GM18870 (cell line): ENCODE measurements around the gene PARVB.

Source experiments
- ATAC-seq: cut with Tn5 transposase; IDR thresholded peaks from one replicate; pipeline ENCODE4 v1.9.1; 2021; ENCODE audit warnings: moderate library complexity; ENCODE audit not compliant: unreplicated experiment

The PARVB gene

GRCh38 chr22:44153710-44154109 lies 129.6 kb downstream of the PARVB start:
- ATAC-seq = no peak

- no peak for ATAC-seq
These were observed 130.4 kb downstream of the PARVB start for GRCh38 chr22:44154436-44154942.

GRCh38 chr22:44155115-44155514 lies 131.0 kb downstream of the PARVB start:
- ATAC-seq = no peak

GRCh38 chr22:44157916-44158618 lies 134.0 kb downstream of the PARVB start:
- no peak for ATAC-seq

- no peak for ATAC-seq
These were observed 134.7 kb downstream of the PARVB start for GRCh38 chr22:44158816-44159215.

GRCh38 chr22:44159221-44159620 lies 135.1 kb downstream of the PARVB start:
- no peak for ATAC-seq

- ATAC-seq = no peak
These were observed 135.7 kb downstream of the PARVB start for GRCh38 chr22:44159811-44160210.

- no peak for ATAC-seq
These were observed 136.3 kb downstream of the PARVB start for GRCh38 chr22:44160421-44160820.

- ATAC-seq = no peak
These were observed 137.6 kb downstream of the PARVB start for GRCh38 chr22:44161673-44162072.

GRCh38 chr22:44162960-44163359 lies 138.9 kb downstream of the PARVB start:
- no peak for ATAC-seq

- no peak for ATAC-seq
These were observed 139.4 kb downstream of the PARVB start for GRCh38 chr22:44163536-44163935.

GRCh38 chr22:44164031-44164430 lies 139.9 kb downstream of the PARVB start:
- ATAC-seq = no peak

GRCh38 chr22:44165286-44165874 lies 141.3 kb downstream of the PARVB start:
- no peak for ATAC-seq

- no peak for ATAC-seq
These were observed 142.6 kb downstream of the PARVB start for GRCh38 chr22:44166498-44167276.

GRCh38 chr22:44167501-44167900 lies 143.4 kb downstream of the PARVB start:
- ATAC-seq = no peak

GRCh38 chr22:44168206-44168605 lies 144.1 kb downstream of the PARVB start:
- ATAC-seq = no peak

- no peak for ATAC-seq
These were observed 146.4 kb downstream of the PARVB start for GRCh38 chr22:44170470-44170869.

- ATAC-seq = no peak
These were observed 147.5 kb downstream of the PARVB start for GRCh38 chr22:44171561-44171960.

- no peak for ATAC-seq
These were observed 148.4 kb downstream of the PARVB start for GRCh38 chr22:44172370-44173108.

- ATAC-seq = no peak
These were observed 149.1 kb downstream of the PARVB start for GRCh38 chr22:44173154-44173553.

- no peak for ATAC-seq
These were observed 151.6 kb downstream of the PARVB start for GRCh38 chr22:44175676-44176075.
